8988T (cell line): Measurements from ENCODE around the gene DYRK4.
"Not testable (repeated sequence)": the region's sequence is repeated elsewhere in the genome, so short reads cannot be mapped to it uniquely, and the experiment has no call there.

Source experiments
- DNase-seq: peaks from one replicate; pipeline ENCODE4 v3.0.0; 2011

The DYRK4 gene, protein sequence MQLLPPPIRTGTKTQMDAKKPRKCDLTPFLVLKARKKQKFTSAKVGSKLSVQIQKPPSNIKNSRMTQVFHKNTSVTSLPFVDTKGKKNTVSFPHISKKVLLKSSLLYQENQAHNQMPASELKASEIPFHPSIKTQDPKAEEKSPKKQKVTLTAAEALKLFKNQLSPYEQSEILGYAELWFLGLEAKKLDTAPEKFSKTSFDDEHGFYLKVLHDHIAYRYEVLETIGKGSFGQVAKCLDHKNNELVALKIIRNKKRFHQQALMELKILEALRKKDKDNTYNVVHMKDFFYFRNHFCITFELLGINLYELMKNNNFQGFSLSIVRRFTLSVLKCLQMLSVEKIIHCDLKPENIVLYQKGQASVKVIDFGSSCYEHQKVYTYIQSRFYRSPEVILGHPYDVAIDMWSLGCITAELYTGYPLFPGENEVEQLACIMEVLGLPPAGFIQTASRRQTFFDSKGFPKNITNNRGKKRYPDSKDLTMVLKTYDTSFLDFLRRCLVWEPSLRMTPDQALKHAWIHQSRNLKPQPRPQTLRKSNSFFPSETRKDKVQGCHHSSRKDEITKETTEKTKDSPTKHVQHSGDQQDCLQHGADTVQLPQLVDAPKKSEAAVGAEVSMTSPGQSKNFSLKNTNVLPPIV

DNA sequence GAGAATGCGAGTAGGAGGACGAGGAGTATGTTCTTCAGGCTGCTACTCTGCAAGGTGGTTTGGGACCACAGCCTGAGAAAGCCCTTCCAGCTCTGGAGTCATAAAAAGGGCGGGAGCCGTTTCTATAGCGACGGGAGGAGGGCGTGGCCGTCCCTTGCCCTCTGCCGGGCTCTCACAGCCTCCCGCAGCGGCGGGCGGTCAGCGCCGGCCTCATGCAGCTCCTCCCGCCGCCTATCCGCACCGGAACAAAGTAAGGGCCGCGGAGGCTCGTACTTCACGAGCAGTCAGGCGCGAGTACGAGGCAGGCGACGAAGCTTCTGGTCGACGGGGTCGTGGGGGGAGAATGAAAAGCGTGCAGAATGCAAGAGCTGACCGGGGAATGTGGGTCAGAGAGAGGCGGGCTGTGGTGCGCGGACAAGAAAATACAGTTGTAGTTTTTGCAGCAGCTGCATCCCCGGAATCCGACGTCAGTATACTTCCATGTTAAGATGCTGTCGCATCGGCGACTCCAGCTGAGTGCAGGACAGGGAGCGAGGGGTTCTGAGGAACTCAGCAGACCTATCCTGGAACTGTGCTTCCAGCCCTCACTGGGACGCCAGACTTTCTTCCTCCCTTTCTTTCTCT is at the start of gene DYRK4:
TSS of gene DYRK4 (plus strand) at position 175 of the 624 bp plus-strand sequence. CDS start at position 213, 38 bp downstream.
- DNase-seq, result no peak

DNA sequence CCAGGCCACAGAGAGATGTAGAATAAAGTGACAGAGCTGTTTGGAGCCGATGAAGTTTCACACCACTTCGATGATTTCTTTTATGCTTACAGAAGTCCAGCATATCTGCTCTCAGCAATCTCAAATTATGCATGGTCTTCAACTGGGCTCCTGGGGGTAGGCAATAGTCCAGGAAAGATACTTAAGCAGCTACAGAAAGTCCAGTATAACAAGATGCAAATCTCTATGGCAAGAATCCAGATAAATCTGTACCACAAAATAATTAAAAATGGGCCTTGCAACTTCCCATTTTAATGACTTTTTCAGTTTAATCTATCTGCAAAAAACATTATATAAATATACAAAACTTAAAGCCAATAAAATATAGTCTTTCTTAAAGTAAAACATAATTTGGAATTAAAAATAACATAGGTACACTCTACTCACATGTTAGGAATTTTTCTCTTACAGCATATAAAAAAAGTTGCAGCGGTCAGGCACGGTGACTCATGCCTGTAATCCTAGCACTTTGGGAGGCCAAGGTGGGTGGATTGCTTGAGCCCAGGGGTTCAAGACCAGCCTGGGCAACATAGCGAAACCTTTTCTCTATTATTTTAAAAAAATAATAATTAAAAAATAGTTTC is 43.8 kb upstream of the DYRK4 start:
- DNase-seq, result no peak

DNA sequence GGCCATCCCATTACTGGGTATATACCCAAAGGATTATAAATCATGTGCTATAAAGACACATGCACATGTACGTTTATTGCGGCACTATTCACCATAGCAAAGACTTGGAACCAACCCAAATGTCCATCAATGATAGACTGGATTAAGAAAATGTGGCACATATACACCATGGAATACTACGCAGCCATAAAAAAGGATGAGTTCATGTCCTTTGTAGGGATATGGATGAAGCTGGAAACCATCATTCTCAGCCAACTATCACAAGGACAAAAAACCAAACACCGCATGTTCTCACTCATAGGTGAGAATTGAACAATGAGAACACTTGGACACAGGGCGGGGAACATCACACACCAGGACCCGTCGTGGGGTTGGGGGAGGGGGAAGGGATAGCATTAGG is 38.6 kb upstream of the DYRK4 start:
- DNase-seq, result not testable (repeated sequence)

DNA sequence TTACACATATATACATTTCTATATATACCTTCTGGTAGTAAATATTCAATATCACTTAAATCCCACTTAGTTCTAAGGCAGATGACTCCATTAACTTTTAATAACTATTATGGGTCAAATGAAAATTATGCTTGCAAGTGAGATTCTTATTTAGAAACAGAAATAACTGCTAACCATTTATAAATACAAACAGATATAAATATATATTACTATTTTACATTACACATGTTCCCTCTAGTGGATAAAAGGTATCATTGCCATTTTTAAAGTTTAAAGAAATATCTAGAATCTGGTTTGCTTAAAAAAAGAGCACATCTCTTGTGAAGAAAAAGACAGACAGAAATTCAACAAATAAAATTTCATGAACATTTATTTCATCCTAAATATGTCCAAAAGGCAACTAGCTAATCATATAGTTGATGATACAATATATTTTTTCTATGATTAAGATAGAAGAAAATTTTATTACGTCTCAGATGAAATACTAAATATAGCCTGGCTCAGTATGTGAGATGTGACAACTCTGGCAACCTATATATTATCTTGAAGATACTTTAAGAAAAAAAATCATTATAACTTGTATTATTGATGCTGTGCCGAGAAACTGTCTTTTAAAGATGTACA is 35.0 kb upstream of the DYRK4 start:
- DNase-seq, result no peak

DNA sequence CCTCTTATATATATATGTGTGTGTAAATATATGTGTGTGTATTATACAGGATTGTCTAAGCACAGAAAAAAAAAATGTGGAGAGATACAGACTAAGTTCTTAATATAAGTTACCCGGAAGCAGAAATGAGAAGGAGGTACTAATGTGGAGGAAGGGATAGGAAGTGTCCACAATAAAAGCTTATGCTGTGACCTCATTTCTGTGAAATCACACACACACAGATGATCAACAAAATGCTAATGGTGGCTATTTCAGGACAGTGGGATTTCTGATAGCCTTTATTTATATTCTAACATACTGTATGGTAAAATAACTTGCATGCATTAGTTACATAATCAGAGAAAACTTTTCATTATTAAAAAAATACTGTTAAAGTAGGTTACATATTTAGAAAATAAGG is 31.8 kb upstream of the DYRK4 start:
- DNase-seq, result no peak

DNA sequence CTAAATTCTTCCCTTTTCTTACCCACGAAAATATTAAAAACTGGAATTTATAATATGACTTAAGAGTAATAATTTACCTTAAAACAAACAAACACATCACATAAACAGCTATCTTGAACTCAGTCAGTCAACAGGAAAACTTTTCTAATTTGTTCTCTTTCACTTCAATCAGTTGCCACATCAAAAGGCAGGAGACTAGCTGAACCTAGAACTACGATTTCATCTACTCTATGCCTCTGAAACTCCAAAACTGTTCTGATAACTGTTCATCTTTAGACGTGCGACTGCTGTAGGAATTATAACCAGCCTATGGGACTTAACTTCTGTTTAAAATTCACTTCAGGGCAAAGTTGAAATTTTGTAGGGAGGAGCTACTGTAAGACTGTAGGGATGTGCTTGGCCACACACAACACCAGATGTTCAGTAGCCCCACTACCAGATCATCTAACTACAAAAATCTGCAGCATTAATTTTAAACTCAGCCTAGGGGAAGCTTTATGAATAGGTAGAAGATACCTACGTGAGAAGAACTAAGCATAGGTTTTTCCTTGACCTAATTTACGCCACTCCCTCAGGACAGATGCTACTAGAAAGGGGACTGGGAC is 30.9 kb upstream of the DYRK4 start:
- no peak for DNase-seq

DNA sequence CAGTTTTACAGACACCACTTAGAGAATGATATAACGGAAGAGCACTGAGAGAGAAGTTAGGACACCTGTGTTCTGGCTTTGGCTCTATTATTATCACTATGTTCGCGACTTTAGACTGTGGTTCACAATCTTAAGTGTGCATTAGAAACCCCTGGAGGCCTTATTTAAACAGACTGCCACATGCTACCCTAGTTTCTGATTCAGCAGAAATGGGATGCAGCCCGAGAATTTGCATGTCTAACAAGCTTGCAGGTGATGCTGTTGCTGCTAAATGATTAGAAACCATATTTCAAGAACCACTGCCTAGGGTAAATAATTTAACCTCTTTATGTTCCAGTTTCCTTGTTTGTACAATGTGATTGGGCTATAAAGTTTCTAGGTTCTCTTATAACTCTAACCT is 26.9 kb upstream of the DYRK4 start:
- no peak for DNase-seq

DNA sequence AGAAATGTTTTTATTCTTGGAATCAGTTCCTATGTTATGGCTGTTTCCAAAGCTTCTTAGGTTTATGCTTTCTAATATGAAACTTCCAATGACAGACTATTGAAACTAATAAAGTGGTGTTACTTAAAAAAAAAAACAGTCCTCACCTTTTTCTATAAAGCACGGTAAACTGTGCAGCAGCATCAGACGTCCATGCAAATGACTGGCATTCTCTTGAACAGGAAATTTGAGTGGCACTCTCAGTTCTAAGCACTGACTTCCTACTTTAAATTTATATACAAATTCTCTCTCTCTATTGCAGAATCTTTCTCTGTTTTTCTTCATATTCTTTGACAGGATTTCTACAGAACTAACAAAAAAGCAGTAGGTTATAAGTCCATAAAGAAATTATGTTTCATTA is 26.1 kb upstream of the DYRK4 start:
- DNase-seq, result no peak

DNA sequence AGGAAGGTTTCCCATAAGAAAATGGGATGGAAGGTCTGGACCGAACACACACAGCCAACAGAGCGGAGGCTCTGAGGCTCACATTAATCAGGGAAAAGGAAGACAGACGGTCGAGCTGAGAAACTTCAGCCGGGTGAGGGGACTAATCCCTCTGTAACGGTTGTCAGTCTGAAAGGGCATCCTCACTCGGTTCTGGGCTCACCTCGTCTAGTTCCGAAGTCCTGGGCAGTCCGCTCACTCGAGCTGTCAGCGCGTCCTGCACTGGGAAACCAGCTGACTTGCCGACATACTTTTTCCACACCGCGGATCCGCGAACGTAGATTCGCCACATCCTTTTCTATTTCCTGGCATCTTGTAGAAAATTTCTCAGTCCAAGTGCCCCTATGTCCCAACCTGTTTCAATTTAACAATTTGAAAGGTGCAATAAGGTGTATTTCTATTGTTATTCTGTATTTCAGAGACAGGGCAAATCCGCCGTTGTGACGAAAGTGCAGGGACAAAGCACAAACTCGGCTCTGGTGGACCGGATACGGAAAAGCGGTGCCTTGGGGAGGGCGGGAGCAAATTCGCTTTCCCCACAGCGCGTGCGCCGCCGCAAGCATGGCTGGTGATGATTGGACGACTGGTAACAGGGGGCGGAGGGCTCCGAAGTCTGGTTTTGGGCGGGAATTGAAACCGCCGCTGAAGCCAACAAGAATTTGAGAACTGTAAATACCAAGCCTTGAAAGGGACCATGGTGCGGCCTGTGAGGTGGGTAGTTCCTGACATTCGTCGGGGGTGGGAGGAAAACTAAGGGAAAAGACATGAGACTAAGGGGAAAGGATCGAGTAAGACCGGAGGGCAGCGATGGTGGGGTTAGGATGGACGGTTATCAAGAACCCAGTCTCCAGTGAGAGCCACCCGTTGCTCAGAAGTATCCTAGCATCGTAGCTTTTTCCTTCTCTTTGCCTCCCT is 23.5 kb upstream of the DYRK4 start, which contains the start of gene RAD51AP1:
TSS of gene RAD51AP1 (plus strand) at position 684 of the 954 bp plus-strand sequence. CDS start at position 734, 50 bp downstream.
- DNase-seq, result peak; percentile 35

DNA sequence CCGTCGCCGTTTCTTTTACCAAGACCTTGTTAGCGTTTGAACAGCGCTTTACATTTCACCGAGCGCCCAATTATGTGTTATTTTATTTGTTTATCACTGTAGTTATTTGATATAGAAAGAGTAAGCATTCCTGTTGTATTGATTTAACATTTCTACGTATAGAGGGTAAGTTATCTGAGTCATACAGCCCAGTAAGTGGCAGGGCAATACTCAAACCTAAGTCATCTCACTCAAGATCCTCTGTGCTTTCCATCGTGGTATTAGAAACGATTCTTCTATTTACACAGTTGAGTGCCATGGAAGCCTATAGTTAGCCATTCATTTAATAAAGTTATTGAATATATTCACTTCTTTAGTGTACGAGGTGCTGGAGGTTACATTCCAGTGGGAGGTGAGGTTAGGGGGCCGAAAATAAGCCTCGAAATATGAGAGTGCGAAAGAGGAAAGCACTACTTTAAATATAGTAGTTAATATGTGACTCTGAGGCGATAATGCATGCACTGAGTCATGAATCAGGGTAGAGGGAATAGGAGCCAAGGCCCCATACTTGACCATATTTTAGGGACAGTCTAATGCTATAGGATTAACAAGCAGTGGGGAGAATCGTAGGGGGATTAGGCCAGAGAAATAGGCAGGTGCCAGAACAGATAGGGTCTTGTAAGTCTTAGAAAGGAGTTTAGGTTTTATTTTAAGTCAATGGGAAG is 22.7 kb upstream of the DYRK4 start:
- no peak for DNase-seq

DNA sequence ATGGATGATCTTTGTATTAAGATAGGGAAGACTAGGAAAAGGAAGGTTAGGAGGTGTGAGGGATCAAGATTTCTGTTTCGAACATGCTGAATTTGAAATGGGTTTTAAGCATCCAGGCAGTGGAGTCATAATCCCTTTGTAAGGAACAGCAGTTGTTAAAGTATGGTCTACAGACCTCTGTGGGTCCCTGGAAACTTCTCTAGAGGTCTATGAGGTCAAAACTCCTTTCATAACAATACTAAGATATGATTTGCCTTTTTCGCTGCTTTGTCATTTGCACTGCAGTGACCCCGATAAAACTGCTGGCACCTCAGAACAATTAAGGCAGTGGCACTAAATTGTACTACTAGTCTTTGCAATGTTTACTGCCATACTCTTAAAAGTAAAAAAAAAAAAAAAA is 21.8 kb upstream of the DYRK4 start:
- no peak for DNase-seq

DNA sequence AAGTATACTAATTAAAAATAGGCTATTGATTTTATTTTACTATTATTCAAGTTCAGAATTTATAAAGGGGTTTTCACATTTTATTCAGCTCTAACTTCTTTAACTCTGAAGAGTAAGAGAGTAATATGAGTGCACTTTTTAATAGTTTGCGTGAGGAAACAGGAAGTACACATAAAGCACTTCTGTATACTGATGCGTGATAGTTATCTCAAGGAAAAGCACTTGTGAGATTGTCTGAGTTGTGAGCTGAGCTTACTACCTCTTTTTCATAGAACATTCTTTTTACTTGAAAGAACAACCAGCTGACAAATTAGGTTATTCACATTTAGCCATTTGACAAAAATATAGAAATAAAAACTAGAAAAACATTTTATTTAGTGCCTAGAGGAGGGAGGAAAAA is 21.4 kb upstream of the DYRK4 start:
- no peak for DNase-seq

DNA sequence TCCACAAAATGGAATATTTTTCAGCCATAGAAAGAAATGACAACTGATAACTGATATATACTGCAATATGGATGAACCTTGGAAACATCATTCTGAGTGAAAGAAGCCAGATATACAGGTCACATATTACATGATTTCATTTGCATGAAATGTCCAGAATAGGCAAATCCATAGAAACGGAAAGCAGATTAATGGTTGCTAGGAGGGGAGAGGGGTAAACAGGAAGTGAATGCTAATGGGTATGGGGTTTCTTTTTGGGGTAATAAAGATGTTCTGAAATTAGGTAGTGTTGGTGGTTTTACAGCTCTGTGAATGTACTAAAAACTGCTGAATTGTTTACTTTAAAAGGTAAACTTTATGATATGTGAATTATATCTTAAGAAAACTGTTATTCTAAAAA is 16.8 kb upstream of the DYRK4 start:
- DNase-seq, result no peak

DNA sequence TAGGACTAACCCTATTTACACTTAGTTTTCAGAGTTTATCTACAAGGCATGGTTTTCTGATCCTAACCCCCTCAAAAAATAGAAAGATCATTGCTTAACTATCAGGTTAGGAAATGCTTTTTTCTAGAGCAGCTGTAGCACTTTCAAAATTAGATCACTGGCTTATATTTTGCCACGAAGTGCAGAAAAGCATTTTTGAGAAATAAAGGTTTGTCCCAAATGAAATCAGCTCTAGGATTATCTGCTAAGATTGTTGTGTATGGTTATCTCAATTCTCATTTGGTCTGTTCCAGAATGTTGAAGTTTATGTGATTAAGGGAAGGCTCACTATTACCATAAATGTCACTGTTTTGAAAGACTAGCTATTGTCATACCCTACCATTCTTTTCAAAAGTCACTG is 9.8 kb upstream of the DYRK4 start:
- DNase-seq, result no peak

DNA sequence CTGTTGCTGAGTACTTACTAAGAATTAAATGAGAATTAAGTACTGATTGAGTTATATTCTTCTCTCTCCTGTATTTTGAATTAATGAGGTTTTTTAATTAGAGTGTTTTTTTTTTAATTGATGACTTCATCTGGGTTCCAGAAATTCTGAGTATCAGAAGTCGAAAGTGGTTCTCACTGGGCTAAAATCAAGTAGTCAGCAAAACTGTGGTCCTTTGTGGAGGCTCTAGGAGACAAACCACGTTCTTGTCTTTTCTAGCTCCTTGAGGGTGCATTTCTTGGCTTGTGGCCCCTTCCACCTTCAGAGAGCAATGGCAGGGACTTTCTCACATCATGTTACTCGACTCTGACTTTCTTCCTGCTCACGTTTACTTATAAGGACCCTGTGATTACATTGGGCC is 8.1 kb upstream of the DYRK4 start:
- DNase-seq, result no peak

DNA sequence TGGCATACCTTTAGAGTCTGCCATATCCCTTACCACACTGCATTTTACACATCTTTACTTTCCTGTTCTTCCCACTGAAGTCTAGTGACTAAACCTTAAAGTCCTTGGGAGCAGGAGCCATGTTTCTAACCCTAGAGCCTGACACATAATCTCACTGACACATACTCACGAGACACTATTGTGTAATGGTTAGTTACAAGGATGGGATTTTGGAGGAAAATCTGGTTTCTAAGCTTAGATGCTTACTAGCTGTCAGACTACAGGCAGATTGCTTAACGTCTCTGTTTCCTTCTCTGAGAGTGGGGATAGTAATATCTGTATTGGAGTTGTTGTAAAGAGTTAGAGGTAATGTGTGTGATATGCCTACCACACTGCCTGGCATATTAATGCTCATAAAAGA is 6.2 kb upstream of the DYRK4 start:
- no peak for DNase-seq

DNA sequence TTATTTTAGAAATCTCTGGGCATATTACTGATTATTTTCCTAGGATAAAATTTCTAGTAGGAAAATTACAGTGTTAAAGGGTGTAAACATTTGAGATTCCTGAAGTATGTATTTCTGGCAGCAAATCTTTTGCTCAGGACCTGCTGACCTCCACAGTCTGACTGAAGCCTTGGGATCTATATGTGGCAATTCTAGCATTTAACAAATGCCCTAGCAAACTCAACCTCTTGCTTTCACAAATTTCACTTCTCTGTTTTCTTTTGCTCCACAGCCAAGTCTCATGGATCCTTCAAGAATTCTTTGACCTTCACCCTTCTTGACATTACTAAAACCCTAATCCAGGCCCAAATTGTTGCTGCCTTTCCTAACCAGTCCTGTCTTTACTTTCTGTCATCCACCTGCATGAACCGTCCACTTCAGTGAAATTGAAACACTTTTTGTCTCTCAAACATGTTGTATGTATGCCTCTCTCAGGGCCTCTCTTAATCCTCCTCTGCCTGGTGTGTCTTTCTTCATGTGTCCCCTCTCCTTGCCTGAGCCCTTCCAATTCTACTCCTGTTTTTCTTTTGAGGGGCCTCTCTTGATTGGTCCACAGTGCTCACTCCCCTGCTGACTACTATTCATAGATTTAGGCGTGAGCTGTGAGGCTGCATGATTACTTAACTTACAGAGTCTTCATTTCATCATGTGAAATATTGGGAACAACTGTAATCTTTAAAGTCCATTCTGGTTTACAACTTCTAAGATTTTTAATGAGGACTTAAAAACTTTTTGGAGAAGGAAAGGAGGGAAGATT is 5.1 kb upstream of the DYRK4 start:
- DNase-seq, result no peak

DNA sequence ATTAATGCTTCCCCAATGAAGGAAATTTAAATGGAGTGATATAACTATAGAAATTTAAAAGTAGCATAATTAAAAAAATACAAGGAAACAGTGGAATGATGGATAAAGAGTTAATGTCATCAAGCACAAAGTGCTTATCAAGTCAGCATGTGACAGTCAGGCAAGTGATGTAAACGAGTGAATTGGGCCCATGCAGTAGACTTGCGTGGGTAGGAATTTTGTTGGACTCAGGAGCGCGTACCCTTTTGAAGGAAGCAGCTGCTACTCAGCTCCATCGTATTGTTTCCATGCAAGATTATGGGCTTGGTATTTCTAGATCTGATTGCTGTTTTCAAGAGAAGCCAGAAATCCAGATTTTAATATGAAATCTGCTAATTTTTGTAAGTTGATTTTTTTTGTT is 4.4 kb upstream of the DYRK4 start:
- no peak for DNase-seq

DNA sequence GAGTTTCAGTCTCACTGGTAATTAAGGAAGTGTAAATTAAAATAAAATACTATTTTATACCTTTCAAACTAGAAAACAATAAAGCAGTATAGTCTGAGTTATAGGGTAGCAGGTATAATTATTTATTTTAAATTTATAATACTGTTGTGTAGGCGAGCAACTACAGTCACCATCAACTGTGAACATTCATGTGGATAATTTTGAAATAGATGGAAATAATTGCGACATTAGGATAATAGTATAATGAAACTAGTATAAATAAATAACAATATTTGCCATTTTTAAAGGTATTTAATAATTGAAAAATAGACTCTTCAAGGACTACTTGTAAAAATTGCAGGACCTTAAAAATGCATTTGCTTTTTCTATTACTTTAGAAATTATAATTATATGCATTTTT is 3.8 kb upstream of the DYRK4 start:
- no peak for DNase-seq

DNA sequence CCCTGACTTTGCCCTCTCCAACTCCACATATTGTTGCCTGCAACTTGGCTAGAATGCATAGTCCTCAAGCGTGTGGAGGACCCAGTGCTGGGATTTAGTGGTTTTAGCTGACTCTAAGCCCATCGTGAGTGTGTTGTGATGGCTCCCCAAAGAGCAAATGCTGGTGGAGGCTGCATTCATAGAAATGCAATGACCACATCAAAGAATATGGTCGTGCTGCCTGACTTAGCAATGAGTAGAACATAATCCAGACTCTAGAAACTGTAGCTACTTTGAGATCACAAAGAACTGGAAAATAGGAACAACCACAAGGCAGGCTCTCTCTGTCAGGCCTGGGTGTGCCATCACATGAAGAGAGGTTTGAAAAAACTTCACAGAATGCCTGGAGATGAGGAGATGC is 1.3 kb downstream of the DYRK4 start:
- DNase-seq, result no peak
